ENCODE data around the gene GARIN5A. TPM values are rescaled to one million over a fixed set of nuclear protein-coding genes. Genes with fewer than 3 reads are reported as not detected.

The GARIN5A gene
- total and polyA plus RNA-seq, 9 of the 15 experiments (the other 6 are each of a cell fraction or from before 2014, with no cell fraction given): 0.10 to 0.82 (median 0.23) TPM; not detected in 2

- TF ChIP-seq ZNF277 (CRISPR knock-in tag; IDR thresholded peaks at IDR 0.05; ENCODE audit: borderline replicate concordance) (no peak), POLR2H (tag; IDR thresholded peaks at IDR 0.05; ENCODE audit: low read depth) (no peak), CHD2 (IDR thresholded peaks at IDR 0.05; ENCODE audit: low read depth, low read length) (no peak)
These were observed 11.9 kb upstream of the GARIN5A start (continued) for GRCh38 chr19:50488389-50489194.

- no peak overlapping the region for H2AFZ ChIP-seq (ENCODE audit: low read depth, low read length)
- peaks cover 9% of the 10 kb centered on the region for H3K9me3 ChIP-seq (replicated peaks; ENCODE audit: control insufficient read depth, insufficient read depth, low read depth, low read length)
- no peak overlapping the region for H3K4me2 ChIP-seq (ENCODE audit: insufficient read depth, low read length)
- no peaks in the 10 kb centered on the region for H4K20me1 ChIP-seq (replicated peaks; ENCODE audit: control insufficient read depth, insufficient read depth, low read length)
- no peak overlapping the region for H3K4me3 ChIP-seq
- H3K36me3 ChIP-seq (ENCODE audit: control insufficient read depth, insufficient read depth, low read length): peaks cover 13% of the 10 kb centered on the region; the same call in 2 of the 3 replicates
- peaks cover 0 to 10% of the 10 kb centered on the region in 2 experiments; a peak in 2 of 5 replicates for H3K27me3 ChIP-seq (ENCODE audit: control insufficient read depth in 2 of 2, insufficient read depth in 2 of 2, low read length in 2 of 2)
- in situ Hi-C loops (cut with MboI): no loop called here
- ATAC-seq: peak; percentile 83
- POLR2A ChIA-PET: interaction anchor here (0.5 kb wide), 1 partner anchor 75 kb away, joined by 3 read pairs; no protein-coding TSS in a partner anchor
- no peaks in the 10 kb centered on the region for H3K9me1 ChIP-seq (ENCODE audit: control insufficient read depth, insufficient read depth, low read length)
- CTCF ChIA-PET (ENCODE audit: low intra/inter-chr PET ratio): interaction anchor here (0.6 kb wide), 1 partner anchor 24 kb away, joined by 5 read pairs; the partner anchor contains the start of gene JOSD2
- peak; percentile 58 to 81 (median 72) for DNase-seq (ENCODE audit: extremely low read depth in 1 of 4, low spot score in 3 of 4)
- H3K4me1 ChIP-seq (replicated peaks in 1 of 2; ENCODE audit: control insufficient read depth in 2 of 2, insufficient read depth in 2 of 2, low read length in 2 of 2): peaks cover 0 to 23% of the 10 kb centered on the region in 2 experiments; a peak in 3 of 5 replicates
- 57% methylated on average over 16 of the region's 18 CpGs for WGBS (ENCODE audit: insufficient coverage, low coverage, missing lambda C conversion rate)
- BruUV-seq (replicated peaks): no TSS peak
- peak; percentile 84 for FAIRE-seq
- H3K27ac ChIP-seq (ENCODE audit: extremely low read depth, low read depth, low read length): no peak overlapping the region
- no peak overlapping the region for H3K9ac ChIP-seq (ENCODE audit: insufficient read depth in 1 of 2, low read depth in 2 of 2, low read length in 2 of 2)
- intact Hi-C loops (cut with micrococcal nuclease): no loop called here
- H3K79me2 ChIP-seq (ENCODE audit: control insufficient read depth, insufficient read depth, low read length): no peaks in the 10 kb centered on the region
- TF ChIP-seq ZBTB33 (CRISPR knock-in tag; IDR thresholded peaks at IDR 0.05) (peak; percentile 97), CTCF (IDR thresholded peaks at IDR 0.05 in 2 of 3, conservative IDR thresholded peaks at IDR 0.05 in 1 of 3; ENCODE audit: insufficient read depth in 2 of 3, low read depth in 1 of 3, low read length in 3 of 3) (peak; percentile 70 to 98 (median 83)), CBX5 (IDR thresholded peaks at IDR 0.05; ENCODE audit: borderline replicate concordance, low read depth) (peak; percentile 93), TRIM28 (IDR thresholded peaks at IDR 0.05) (peak; percentile 78; the same call in 1 of the 2 replicates), ZNF24 (IDR thresholded peaks at IDR 0.05) (no peak), CBX3 (IDR thresholded peaks at IDR 0.05; ENCODE audit: borderline replicate concordance in 1 of 2, low read length in 2 of 2) (peak in 1 of 2 experiments; percentile 98; a peak in 2 of 3 replicates), TRIM24 (IDR thresholded peaks at IDR 0.05) (peak in 1 of 2 experiments; percentile 47; a peak in 1 of 4 replicates), ZNF561 (CRISPR knock-in tag; conservative IDR thresholded peaks at IDR 0.05) (no peak), MEF2A (IDR thresholded peaks at IDR 0.05; ENCODE audit: control insufficient read depth, low read depth, low read length) (no peak), FOS (IDR thresholded peaks at IDR 0.05; ENCODE audit: extremely low read depth, insufficient read length) (no peak), SMC3 (conservative IDR thresholded peaks at IDR 0.05; ENCODE audit: insufficient read depth, low read depth, low read length) (0 out of 2 replicates have a peak, but pooled peaks have one; percentile 13)
These were observed 10.3 kb upstream of the GARIN5A start for GRCh38 chr19:50486823-50487515.
